K562 (cell line): ENCODE results near the gene EYA2. TPM values are rescaled to one million over a fixed set of nuclear protein-coding genes. Genes with fewer than 3 reads are reported as not detected.

ENCODE experiments used
- ATAC-seq: fragments of 200-7000 bp; cut with Tn5 transposase; 3 replicates; pipeline ENCODE4 v1.9.1; 2020; ENCODE audit warnings: moderate library complexity
- BruUV-seq: library from RNA; stranded (reverse); fragments of 400-500 nt; replicated peaks from 2 replicates; lab custom pipeline; 2021; lab: Mats Ljungman, UMichigan
- CTCF ChIA-PET: fragments of 300-600 bp; formaldehyde crosslinking; extraction: SDS; loops from one replicate; lab custom pipeline; 2021; ENCODE audit warnings: low intra/inter-chr PET ratio; lab: Yijun Ruan, JAX
- POLR2A ChIA-PET: fragments of 300-600, 350-650 bp; sonication (Branson Sonifier 250); formaldehyde crosslinking; extraction: SDS; loops from one replicate; lab custom pipeline; 2021; ENCODE audit warnings: antibody characterized with exemption, inconsistent platforms; lab: Yijun Ruan, JAX
- DNase-seq, 4 experiments: peaks; one replicate each; pipeline versions ENCODE4 v3.0.0 to v3.0.0-alpha.2; 2011 to 2018; ENCODE audit warnings: low spot score in 3 of 4, mixed read lengths in 3 of 4; ENCODE audit errors: extremely low read depth in 1 of 4
- FAIRE-seq: peaks from 2 replicates; lab custom pipeline; 2011; peaks lifted over from hg19 to GRCh38; lab: Jason Lieb, UNC
- H2AFZ ChIP-seq: 2 replicates; pipeline ENCODE4 v1.6.0; 2011; ENCODE audit warnings: low read depth, low read length, control low read depth, inconsistent platforms
- H3K27ac ChIP-seq: fragments of 200-600 bp; 3 replicates; pipeline ENCODE4 v1.8.0; 2011; ENCODE audit warnings: low read depth, mild to moderate bottlenecking, control low read depth, inconsistent platforms, low read length, moderate library complexity, mixed read lengths; ENCODE audit errors: extremely low read depth
- H3K27me3 ChIP-seq, 2 experiments: fragments of 300-600 bp in 1 of 2; 2 replicates in 1 of 2; 3 replicates in 1 of 2; pipeline versions ENCODE4 v1.6.0 to v1.8.0; 2011; ENCODE audit warnings: inconsistent platforms in 2 of 2, low read length in 2 of 2, mild to moderate bottlenecking in 1 of 2, mixed read lengths in 1 of 2, moderate library complexity in 1 of 2; ENCODE audit not compliant: control insufficient read depth in 2 of 2, insufficient read depth in 2 of 2
- H3K36me3 ChIP-seq: fragments of 300-600 bp; 3 replicates; pipeline ENCODE4 v1.8.0; 2011; ENCODE audit warnings: mild to moderate bottlenecking, low read length, inconsistent platforms; ENCODE audit not compliant: control insufficient read depth, insufficient read depth
- H3K4me1 ChIP-seq, 2 experiments: fragments of 200-600 bp in 1 of 2; replicated peaks in 1 of 2; 2 replicates in 1 of 2; 3 replicates in 1 of 2; pipeline versions ENCODE4 v1.5.1 to v1.8.0; 2011; ENCODE audit warnings: inconsistent platforms in 2 of 2, low read length in 2 of 2, mild to moderate bottlenecking in 1 of 2, mixed read lengths in 1 of 2, moderate library complexity in 1 of 2; ENCODE audit not compliant: control insufficient read depth in 2 of 2, insufficient read depth in 2 of 2
- H3K4me2 ChIP-seq: 2 replicates; pipeline ENCODE4 v1.6.1; 2011; ENCODE audit warnings: low read length, control low read depth, inconsistent platforms, mixed read lengths; ENCODE audit not compliant: insufficient read depth
- H3K4me3 ChIP-seq: fragments of 200-600 bp; sonication (generic), shearing (Covaris generic); 2 replicates; pipeline ENCODE4 v1.5.1; 2016; ENCODE audit warnings: control low read depth, inconsistent platforms
- H3K79me2 ChIP-seq: fragments of 200-600 bp; 3 replicates; pipeline ENCODE4 v1.8.0; 2011; ENCODE audit warnings: low read length, inconsistent platforms; ENCODE audit not compliant: control insufficient read depth, insufficient read depth
- H3K9ac ChIP-seq, 2 experiments: 2 replicates each; pipeline versions ENCODE4 v1.6.0 to v1.6.1; 2011; ENCODE audit warnings: low read depth in 2 of 2, low read length in 2 of 2, control low read depth in 1 of 2, inconsistent platforms in 1 of 2, mild to moderate bottlenecking in 1 of 2, mixed read lengths in 1 of 2; ENCODE audit not compliant: insufficient read depth in 1 of 2
- H3K9me1 ChIP-seq: one replicate; pipeline ENCODE4 v1.6.0; 2011; ENCODE audit warnings: inconsistent platforms, mild to moderate bottlenecking, low read length, moderate library complexity; ENCODE audit not compliant: control insufficient read depth, insufficient read depth
- H3K9me3 ChIP-seq: replicated peaks from 2 replicates; pipeline ENCODE4 v1.5.1; 2011; ENCODE audit warnings: low read depth, low read length, inconsistent platforms; ENCODE audit not compliant: control insufficient read depth, insufficient read depth
- H4K20me1 ChIP-seq: replicated peaks from 2 replicates; pipeline ENCODE4 v1.6.1; 2011; ENCODE audit warnings: low read length, inconsistent platforms, mixed read lengths; ENCODE audit not compliant: control insufficient read depth, insufficient read depth
- CEBPB ChIP-seq: fragments of 450-650 bp; IDR thresholded peaks from 2 replicates; pipeline ENCODE4 v1.6.1; 2016; ENCODE audit warnings: missing genetic modification characterization, missing compliant biosample characterization
- MAFG ChIP-seq: fragments of 450-650 bp; conservative IDR thresholded peaks from 2 replicates; pipeline ENCODE4 v1.6.1; 2016; ENCODE audit warnings: missing genetic modification characterization, missing compliant biosample characterization
- MYBL2 ChIP-seq, 2 experiments: fragments of 450-650 bp in 1 of 2; sonication (generic) in 1 of 2; formaldehyde crosslinking in 1 of 2; IDR thresholded peaks; 2 replicates each; pipeline versions ENCODE4 v1.6.1 to v1.8.1; 2017 to 2022; ENCODE audit warnings: borderline replicate concordance in 1 of 2, inconsistent platforms in 1 of 2, low read depth in 1 of 2, mild to moderate bottlenecking in 1 of 2, missing genetic modification reagents in 1 of 2, moderate library complexity in 1 of 2
- PURB ChIP-seq: sonication (generic); formaldehyde crosslinking; IDR thresholded peaks from 2 replicates; pipeline ENCODE4 v1.9.0; 2021; ENCODE audit warnings: low read depth, mild to moderate bottlenecking, missing genetic modification reagents
- SMARCC2 ChIP-seq: fragments of 450-650 bp; IDR thresholded peaks from 2 replicates; pipeline ENCODE4 v1.6.1; 2017; ENCODE audit warnings: antibody characterized with exemption, moderate library complexity, mild to moderate bottlenecking, low read depth
- SPI1 ChIP-seq: IDR thresholded peaks from 2 replicates; pipeline ENCODE4 v1.6.1; 2011; ENCODE audit warnings: low read depth, low read length, control low read depth, borderline replicate concordance
- TAF7 ChIP-seq: fragments of 450-650 bp; IDR thresholded peaks from 2 replicates; pipeline ENCODE4 v1.6.1; 2016; ENCODE audit warnings: missing genetic modification characterization, missing compliant biosample characterization
- THAP7 ChIP-seq: fragments of 250-450 bp; sonication (Bioruptor Pico); IDR thresholded peaks from 2 replicates; pipeline ENCODE4 v1.5.0; 2021
- VEZF1 ChIP-seq: fragments of 200-800 bp; sonication (Bioruptor generic); IDR thresholded peaks from 2 replicates; pipeline ENCODE4 v1.6.1; 2017; ENCODE audit warnings: missing genetic modification characterization, missing compliant biosample characterization
- ZBTB34 ChIP-seq: fragments of 250-450 bp; sonication (Bioruptor Pico); IDR thresholded peaks from 2 replicates; pipeline ENCODE4 v1.8.0; 2021; ENCODE audit warnings: mild to moderate bottlenecking, moderate library complexity
- ZNF184 ChIP-seq: sonication (generic); formaldehyde crosslinking; IDR thresholded peaks from 2 replicates; pipeline ENCODE4 v1.5.0; 2020; ENCODE audit warnings: missing genetic modification reagents
- ZNF277 ChIP-seq: fragments of 250-450 bp; sonication (Bioruptor Pico); IDR thresholded peaks from 2 replicates; pipeline ENCODE4 v1.8.0; 2022; ENCODE audit warnings: inconsistent platforms, mild to moderate bottlenecking, moderate library complexity, borderline replicate concordance
- ZNF518B ChIP-seq: fragments of 250-450 bp; sonication (Bioruptor Pico); IDR thresholded peaks from 2 replicates; pipeline ENCODE4 v1.5.0; 2021; ENCODE audit warnings: mild to moderate bottlenecking, moderate library complexity
- ZNF79 ChIP-seq: fragments of 250-450 bp; sonication (Bioruptor Pico); IDR thresholded peaks from 2 replicates; pipeline ENCODE4 v1.4.0; 2020; ENCODE audit warnings: low read depth, mild to moderate bottlenecking, moderate library complexity
- WGBS: fragments of 100-300 bp; shearing (Covaris generic); methylation state at CpG from one replicate; pipeline ENCODE4 v1.1.6; 2016; ENCODE audit warnings: low coverage, mixed read lengths; ENCODE audit not compliant: insufficient coverage; ENCODE audit errors: missing lambda C conversion rate; 5-methylcytosine and 5-hydroxymethylcytosine counted together
- in situ Hi-C: fragments of 300-500 bp; cut with MboI; formaldehyde crosslinking; loops from 4 replicates; pipeline ENCODE4 v1.15.0; 2018; ENCODE audit warnings: inconsistent platforms, mixed read lengths
- intact Hi-C: fragments of 100-400 bp; cut with micrococcal nuclease; formaldehyde crosslinking; loops from 2 replicates; pipeline ENCODE4 v1.14.2; 2022
- polyA plus RNA-seq, 8 experiments: library from polyadenylated mRNA; depleted of rRNA in 4 of 8; stranded (reverse) in 5 of 8; unstranded in 3 of 8; fragments of >200 nt; fragmentation: Nextera tagmentation in 2 of 8; fragmentation: Illumina TruSeq in 1 of 8; extraction: Ambion mirVana in 2 of 8; extraction: Trizol in 1 of 8; gene quantifications; 2 replicates each; pipeline versions ENCODE4 v1.2.1 to v1.2.3, GENCODE V29; 2011 to 2014; ENCODE audit warnings: inconsistent platforms in 1 of 8, missing spikeins in 1 of 8
- total RNA-seq, 7 experiments: library from RNA; depleted of rRNA in 6 of 7; stranded (reverse); fragments of >200 nt in 6 of 7; fragmentation: Illumina TruSeq in 2 of 7; extraction: Trizol in 2 of 7; gene quantifications; 2 replicates each; pipeline versions ENCODE4 v1.2.1 to v1.2.3, GENCODE V29; 2011 to 2021; ENCODE audit warnings: low replicate concordance in 1 of 7

Gene EYA2
- total and polyA plus RNA-seq, 9 of the 15 experiments (the other 6 are each of a cell fraction or from before 2014, with no cell fraction given): 0.03 TPM; not detected in 8

- FAIRE-seq: no peak
- Histone ChIP-seq H3K79me2 (no peaks in the 10 kb centered on the region), H3K4me1 (no peaks in the 10 kb centered on the region), H4K20me1 (no peaks in the 10 kb centered on the region), H3K9ac (no peak overlapping the region), H3K27me3 (peaks cover 54 to 61% of the 10 kb centered on the region in 2 experiments), H3K4me3 (no peak overlapping the region), H3K9me3 (no peaks in the 10 kb centered on the region), H2AFZ (no peak overlapping the region), H3K36me3 (no peaks in the 10 kb centered on the region), H3K9me1 (no peaks in the 10 kb centered on the region), H3K27ac (no peak overlapping the region), H3K4me2 (no peak overlapping the region)
- ChIA-PET CTCF (no interaction called here), POLR2A (no interaction called here)
- TF ChIP-seq MYBL2 (IDR thresholded peaks at IDR 0.05; ENCODE audit: low read depth) (no peak), MYBL2 (CRISPR knock-in tag; IDR thresholded peaks at IDR 0.05; ENCODE audit: borderline replicate concordance) (no peak), ZNF79 (CRISPR knock-in tag) (no peak), ZBTB34 (no peak), MAFG (tag) (no peak), THAP7 (no peak), SMARCC2 (no peak), ZNF518B (no peak), PURB (CRISPR knock-in tag) (no peak), TAF7 (tag) (no peak), SPI1 (no peak), VEZF1 (CRISPR knock-in tag) (no peak), ZNF184 (CRISPR knock-in tag) (no peak), ZNF277 (CRISPR knock-in tag) (no peak), CEBPB (tag) (no peak)
- in situ Hi-C loops: no loop called here
- BruUV-seq: no TSS peak
- ATAC-seq: no peak
- WGBS: 6% methylated on average over 7 of the region's 7 CpGs
- intact Hi-C loops: no loop called here
- DNase-seq: no peak
Measured at GRCh38 chr20:46898423-46898822, 3.8 kb downstream of the EYA2 start.
